SHP77 (cell line): ENCODE data around the gene PPARD.
A peak's percentile ranks its signal among the peaks of the same experiment; 100 is the strongest.
"Not testable (repeated sequence)": the region's sequence is repeated elsewhere in the genome, so short reads cannot be mapped to it uniquely, and the experiment has no call there.

Source experiments
- DNase-seq, 2 experiments: peaks; one replicate each; lab custom pipeline; 2025; lab: John Stamatoyannopoulos, UW

PPARD gene

GRCh38 chr6:35312076-35312800 lies 30.1 kb upstream of the PPARD start:
- DNase-seq: no peak

GRCh38 chr6:35312807-35313206 lies 29.6 kb upstream of the PPARD start:
- no peak for DNase-seq

- peak; percentile 40 to 58 for DNase-seq
These were observed 24.7 kb upstream of the PPARD start for GRCh38 chr6:35317483-35318195.

GRCh38 chr6:35318196-35319171 lies 23.9 kb upstream of the PPARD start:
- peak; percentile 69 to 87 for DNase-seq

GRCh38 chr6:35319346-35320030 lies 22.9 kb upstream of the PPARD start:
- DNase-seq: no peak

GRCh38 chr6:35320031-35320410 lies 22.3 kb upstream of the PPARD start:
- DNase-seq: peak; percentile 6 to 22

GRCh38 chr6:35321091-35321490 lies 21.3 kb upstream of the PPARD start:
- no peak for DNase-seq

- peak; percentile 63 to 65 for DNase-seq
These were observed 14.9 kb upstream of the PPARD start for GRCh38 chr6:35327349-35328027.

GRCh38 chr6:35328108-35328723 lies 14.1 kb upstream of the PPARD start:
- peak in 1 of 2 experiments; percentile 10 for DNase-seq

GRCh38 chr6:35328965-35329364 lies 13.4 kb upstream of the PPARD start:
- DNase-seq: not testable (repeated sequence)

GRCh38 chr6:35330541-35331119 lies 11.7 kb upstream of the PPARD start:
- DNase-seq: no peak

- peak; percentile 81 to 84 for DNase-seq
These were observed 10.1 kb upstream of the PPARD start for GRCh38 chr6:35332074-35332887.

GRCh38 chr6:35341557-35341956 lies 801 bp upstream of the PPARD start:
- no peak for DNase-seq

- no peak for DNase-seq
These were observed 905 bp downstream of the PPARD start for GRCh38 chr6:35343092-35343834.

- no peak for DNase-seq
These were observed 1.6 kb downstream of the PPARD start for GRCh38 chr6:35343835-35344550.

GRCh38 chr6:35351422-35351821 lies 9.1 kb downstream of the PPARD start:
- no peak for DNase-seq

- DNase-seq: no peak
These were observed 10.4 kb downstream of the PPARD start for GRCh38 chr6:35352735-35353134.
